HG02943 (cell line): ENCODE data around the gene GAS6.

ENCODE experiments used
- ATAC-seq: cut with Tn5 transposase; IDR thresholded peaks from one replicate; pipeline ENCODE4 v1.9.1; 2021; ENCODE audit warnings: mild to moderate bottlenecking, low read depth, moderate library complexity; ENCODE audit not compliant: unreplicated experiment

Gene GAS6

DNA sequence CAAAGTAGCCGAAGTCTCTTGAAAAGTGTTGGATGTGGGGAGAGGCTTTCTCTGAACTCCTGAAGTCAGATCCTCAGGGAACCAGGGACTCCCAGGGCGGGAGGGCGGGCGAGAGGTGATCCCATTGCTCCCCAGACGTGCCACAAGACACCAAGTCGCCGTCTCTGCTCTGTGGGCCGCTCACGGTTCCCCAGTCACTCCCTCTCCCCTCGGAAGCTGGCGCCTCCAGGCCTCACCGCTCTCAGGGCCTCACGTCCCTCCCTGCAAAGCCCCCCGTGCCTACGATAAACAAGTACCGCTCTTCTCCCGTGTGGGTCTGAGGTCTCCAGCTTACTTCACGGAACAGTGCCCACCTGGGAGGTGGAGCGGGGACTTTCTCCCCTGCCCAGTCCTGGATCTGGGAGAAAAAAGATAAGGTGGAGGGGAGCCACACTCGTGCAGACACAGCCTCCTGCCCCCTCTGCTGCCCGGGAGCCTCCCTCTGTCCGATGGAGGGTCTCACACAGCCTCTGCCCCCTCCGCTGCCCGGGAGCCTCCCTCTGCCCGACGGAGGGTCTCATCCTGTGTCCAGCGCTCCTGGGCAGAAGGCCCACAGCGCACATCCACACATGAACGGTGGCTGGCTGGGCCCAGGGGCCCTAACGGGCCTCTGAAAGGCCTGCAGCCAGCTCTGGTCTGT lies 50.7 kb downstream of the GAS6 start:
- ATAC-seq: no peak

DNA sequence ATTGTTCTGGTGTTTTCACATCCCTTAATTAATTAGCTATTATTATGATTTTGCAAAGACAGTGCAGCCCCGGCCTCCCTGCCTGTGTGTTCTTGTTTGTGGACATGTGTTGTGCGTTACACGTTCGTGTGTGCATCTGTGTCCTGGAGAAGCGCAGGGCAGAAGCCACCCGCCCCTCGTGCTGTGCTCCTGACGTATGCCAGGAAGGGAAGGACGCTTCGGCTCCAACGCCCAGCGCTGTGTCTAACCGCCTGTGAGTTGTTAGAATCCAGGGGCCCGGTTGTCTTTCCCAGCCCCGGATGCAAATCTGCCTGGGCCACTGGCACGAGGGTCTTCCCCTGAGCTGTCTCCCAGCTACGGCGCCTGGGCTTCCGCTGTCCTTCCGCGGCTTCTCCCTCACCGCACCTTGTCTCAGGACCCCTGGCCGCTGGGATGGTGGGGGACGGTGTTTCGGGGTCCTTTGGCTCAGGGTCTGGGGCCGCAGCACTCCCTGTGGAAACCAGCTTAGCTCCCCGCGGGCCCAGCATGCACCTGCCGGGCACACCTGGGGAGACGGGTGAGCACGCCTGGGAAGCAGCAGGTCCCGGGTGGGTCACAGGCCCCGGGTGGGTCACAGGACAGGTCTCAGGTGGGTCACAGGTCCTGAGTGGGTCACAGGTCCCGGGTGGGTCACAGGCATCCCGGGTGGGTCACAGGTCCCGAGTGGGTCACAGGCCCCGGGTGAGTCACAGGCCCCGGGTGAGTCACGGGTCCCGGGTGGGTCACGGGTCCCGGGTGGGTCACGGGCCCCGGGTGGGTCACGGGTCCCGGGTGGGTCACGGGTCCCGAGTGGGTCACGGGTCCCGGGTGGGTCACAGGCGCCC lies 51.5 kb downstream of the GAS6 start:
- no peak for ATAC-seq

DNA sequence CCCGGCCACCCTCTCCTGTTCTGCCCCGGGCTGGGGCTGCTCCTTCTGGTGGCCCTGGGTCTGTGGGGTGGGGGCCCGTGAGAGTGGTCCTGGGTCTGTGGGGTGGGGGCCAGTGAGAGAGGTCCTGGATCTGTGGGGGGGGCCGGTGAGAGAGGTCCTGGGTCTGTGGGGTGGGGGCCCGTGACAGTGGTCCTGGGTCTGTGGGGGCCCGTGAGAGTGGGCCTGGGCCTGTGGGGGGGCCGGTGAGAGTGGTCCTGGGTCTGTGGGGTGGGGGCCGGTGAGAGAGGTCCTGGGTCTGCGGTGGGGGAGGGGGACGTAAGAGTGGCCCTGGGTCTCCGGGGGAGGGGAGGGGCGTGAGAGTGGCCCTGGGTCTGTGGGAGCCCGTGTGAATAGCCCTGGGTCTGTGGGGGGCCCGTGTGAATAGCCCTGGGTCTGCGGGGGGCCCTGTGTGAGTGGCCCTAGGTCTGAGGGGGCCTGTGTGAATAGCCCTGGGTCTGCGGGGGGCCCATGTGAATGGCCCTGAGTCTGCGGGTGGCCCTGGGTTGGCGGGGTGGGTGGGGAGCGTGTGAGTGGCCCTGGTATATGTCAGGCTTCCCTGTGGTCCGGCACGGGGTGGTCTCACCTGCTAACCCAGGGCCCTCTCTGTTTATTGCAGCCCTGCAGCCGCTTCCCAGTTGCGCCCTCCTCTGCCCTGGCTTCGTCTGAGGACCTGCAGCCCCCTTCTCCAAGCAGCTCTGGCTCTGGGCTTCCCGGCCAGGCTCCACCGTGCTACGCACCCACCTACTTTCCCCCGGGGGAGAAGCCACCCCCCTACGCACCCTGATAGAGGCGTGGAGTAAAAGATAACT lies 52.6 kb downstream of the GAS6 start:
- ATAC-seq: no peak

DNA sequence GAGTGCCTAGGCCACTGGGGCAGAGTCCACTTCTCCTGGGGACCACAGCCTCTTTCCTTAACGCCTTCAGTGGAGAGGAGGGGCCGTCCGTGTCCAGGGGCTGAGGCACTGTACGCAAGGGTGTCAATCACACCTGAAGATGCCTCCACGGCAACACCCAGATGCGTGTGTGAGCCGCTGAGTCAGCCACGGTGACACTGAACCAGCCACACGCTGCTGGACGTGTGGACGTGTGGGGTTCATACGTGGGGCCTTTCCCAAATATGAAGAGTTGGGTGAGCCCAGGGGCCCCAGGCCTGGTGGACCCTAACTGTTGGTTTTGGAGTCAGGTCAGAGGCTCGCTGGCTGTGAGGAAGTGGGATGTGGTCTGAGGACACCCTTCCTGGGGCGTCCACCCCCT lies 53.2 kb downstream of the GAS6 start:
- no peak for ATAC-seq

DNA sequence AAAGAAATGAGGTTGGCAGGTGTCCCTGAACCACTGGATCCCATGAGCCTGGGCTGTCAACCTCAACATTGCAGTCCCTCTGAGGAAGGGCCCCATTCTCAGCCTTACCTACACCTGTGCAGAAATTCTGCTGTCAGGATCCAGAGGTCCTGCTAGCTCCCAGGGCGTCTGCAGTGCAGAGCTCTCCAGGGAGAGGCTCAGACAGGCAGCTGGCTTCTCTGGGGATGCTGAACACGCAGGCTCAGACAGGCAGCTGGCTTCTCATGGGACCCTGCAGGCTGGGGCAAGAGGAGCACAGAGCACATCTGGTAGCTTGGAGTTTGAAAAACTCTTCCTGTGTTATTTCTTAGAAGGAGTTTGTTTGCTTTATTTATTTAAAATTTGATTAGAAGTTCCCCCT lies 53.9 kb downstream of the GAS6 start:
- no peak for ATAC-seq

DNA sequence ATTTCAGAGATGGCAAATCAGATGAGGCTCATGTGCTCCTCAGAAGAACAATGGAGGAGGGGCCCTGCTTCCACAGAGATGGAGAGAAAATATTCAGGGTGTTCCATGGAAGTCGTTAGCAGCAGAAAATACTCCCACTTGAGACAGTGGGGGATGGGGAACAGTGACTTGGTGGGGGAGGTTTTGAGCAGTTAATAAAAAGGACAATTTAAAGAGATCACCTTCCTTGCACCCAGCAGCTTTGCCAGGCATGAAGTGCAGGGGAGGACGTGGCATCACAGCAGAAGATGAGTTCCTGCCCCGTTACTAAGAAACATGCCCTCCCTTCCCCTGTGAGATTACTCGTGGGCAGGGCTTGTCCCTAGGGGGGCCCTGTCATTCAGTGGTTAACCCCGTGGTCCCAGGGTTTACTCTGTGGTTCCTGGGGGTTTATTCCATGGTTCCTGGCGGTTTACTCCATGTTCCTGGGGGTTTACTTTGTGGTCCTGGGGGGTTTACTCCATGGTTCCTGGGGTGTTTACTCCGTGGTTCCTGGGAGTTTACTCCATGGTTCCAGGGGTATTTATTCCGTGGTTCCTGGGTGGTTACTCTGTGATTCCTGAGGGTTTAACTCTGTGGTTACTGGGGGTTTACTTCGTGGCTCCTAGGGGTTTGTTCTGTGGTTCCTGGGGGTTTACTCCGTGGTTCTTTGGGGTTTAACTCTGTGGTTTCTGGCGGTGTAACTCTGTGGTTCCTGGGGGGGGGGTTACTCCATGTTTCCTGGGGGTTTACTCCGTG lies 55.6 kb downstream of the GAS6 start:
- no peak for ATAC-seq

DNA sequence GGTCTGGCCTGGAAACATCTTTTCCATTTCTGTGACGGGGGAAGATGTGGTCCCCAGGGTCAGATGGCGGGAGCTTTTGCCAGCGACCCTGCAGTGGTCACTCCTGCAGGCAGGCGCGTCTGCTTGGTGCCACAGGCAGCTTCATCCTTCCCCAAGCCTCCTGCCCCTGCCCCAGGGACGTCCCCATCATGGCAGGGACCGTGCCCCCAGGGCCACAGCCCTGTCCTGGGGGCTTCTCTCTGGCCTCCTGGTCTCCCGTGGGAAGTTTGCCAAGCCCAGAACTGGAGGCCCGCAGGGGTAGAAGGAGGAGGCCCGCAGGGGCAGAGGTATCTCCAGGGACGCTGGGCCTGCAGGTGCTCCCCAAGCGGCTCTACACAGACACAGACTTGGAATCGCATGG lies 57.4 kb downstream of the GAS6 start:
- no peak for ATAC-seq

DNA sequence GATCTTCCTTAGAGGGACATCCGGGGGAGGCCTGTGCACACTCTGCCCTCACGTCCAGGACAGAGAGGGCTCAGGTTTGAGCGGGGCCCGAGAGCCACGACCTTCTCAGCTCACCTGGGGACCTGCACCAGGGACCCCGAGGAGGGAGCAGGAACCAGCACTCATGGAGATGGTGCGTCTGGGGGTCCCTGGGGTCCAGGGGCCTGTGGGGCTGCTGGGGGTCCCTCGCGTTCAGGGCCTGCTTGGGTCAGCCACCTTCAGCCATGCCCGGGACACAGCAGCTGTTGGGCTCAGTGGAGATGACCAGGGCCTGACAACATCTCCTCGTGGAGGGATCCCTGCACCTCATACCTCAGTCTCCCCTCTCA lies 57.8 kb downstream of the GAS6 start:
- no peak for ATAC-seq

DNA sequence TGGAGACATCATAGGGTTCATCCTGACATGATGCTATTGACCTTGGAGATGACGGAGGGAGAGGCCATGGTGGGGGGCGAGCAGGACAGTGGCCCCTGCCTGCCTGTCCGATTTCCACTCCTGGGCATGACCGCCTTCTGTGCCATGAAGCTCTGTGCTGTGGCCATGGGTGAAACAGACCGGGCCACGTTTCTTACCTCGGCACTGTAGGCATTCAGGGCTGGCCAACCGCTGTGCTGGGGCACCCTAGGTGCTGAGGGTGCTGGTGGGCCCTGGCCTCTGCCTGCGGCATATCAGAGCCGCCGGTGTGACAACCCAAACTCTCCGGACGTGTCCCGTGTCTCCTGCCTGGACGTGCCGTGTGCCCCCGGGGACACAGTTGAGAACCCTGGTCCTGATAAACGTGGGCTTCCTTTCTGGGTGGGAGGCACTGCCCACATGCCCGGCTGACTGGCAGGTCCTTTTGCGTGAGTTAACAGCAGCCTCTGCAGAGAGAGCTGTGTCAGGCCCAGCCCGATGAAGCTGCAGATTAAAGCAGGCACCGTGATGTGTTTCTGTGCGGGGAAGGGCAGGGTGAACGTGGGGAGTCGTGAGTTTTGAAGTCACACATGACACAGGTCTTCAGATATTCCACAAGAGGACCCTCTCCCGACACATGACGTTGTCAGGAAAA lies 58.3 kb downstream of the GAS6 start:
- ATAC-seq: no peak

DNA sequence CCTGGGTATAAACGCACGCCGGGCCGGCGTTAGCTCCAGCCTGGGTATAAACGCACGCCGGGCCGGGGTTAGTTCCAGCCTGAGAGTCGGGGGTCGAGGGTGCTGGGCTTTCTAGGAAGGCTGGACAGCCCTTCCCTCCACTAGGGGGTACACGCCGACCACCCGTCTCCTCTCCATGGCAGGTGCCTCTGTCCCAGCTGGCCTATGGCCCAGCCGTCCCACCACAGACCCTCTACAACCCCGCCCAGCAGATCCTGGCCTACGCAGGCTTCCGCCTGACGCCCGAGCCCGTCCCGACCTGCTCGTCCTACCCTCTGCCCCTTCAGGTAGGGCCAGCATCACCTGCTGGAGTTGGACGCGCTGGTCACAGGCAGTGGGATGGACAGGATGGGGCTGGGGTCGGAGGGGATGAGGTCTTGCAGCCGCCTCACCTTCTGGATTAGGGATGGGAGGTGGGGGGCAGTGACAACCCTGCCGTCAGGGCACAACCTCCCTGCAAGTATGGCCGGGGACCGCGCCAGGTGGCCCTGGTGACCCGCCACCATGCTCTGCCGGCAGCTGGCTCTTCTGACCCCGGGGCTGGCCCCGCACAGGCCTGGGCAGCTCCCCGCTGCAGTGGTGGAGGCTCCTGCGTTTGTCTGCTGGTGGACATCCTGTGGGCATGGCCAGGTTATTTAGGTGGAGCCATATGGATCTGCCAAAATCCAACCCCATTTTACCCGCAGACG lies 59.0 kb downstream of the GAS6 start:
- no peak for ATAC-seq

DNA sequence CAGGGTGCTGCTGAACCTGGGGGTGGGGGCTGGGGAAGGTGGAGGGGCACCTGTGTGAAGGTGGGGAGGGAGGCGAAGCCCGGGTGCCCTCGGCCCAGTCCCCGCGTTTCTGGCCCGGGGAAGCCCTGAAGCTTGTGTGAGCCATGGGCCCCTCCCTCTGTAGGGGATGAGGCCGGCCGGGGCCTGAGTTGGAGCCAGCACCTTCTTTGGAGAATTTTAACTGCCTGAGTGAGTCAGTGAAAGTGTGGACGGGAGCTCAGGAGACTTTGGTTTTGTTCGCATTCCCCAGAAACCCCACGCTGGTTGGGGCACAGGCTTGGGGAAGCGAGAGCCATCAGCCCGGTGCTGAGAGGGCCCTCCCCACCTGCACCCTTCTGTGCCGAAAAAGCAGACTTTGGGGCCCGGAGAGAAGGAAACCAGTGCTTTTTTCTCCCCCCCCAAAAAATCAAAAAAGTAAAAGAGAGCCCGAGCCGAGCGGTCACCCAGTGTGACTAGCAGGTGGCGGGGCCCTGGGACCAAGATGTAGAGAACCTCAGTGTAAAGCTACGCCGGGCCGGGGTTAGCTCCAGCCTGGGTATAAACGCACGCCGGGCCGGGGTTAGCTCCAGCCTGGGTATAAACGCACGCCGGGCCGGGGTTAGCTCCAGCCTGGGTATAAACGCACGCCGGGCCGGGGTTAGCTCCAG lies 59.7 kb downstream of the GAS6 start:
- ATAC-seq: no peak

DNA sequence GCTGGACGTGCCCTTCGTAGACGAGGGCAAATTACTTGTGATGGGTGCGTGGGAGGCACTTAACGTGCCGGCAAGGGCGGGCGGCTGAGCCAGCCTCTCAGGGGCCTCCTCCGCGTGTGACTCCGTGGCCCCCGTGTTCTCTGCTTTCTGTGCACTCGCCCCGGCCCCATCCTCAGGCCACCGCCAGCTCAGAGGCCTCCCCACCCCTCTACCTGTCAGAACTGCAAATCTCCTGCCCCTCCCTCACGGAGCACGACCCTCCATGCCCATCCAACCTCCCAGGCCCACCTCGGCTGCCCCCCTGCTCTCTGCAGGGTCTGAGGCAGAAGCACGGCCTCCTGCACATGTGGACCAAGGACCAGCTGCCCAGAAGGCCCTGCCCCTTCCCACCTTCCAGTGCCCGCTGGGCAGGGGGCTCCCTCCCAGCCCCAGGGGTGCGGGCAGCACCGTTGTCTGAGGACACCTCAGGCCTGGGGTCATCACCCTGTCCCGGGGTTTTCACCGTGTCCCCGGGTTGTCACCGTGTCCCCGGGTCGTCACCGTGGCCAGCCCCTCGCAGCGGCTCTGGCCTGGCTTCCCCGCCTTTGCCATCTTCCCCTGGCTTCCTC lies 60.4 kb downstream of the GAS6 start:
- no peak for ATAC-seq

DNA sequence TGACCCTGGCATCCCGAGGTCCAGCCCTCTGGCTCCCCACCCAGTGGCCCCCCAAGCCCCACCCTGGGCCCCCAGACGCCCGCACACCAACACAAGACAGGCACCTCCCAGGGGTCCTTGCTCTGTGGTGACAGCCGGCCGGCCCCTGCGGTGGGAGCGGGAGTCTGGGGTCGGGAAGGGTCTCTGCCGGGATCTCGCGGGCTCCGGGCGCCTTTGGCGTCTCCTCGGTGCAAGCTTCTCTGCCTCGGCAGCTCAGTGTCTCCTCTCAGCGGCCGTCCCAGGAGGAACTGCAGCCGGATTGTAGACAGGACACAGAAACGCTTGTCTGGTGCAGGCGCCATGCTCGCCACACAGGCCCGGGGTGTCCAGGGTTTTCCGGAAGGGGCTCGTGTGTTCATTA lies 61.1 kb downstream of the GAS6 start:
- no peak for ATAC-seq

DNA sequence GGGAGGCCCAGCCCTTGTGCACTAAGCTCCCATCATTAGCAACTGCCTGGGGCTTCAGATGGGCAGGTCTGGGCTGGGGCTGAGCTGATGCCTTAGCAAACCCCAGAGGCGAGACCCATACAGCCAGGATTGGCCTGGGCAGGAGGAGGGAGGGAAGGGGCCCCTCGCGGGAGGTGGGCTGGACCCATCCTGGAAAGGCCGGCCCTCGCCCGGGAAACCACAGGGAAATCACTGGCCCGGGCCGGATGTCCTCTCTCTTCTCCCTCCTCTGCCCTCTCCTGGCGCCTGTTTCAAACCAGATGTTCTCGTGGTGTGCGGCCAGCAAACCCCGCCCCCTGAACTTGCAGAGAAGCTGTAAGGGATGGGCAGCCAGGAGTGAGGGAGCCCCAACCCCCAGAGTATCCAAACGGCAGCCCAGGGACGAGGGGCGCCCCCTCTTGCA lies 61.8 kb downstream of the GAS6 start:
- no peak for ATAC-seq

DNA sequence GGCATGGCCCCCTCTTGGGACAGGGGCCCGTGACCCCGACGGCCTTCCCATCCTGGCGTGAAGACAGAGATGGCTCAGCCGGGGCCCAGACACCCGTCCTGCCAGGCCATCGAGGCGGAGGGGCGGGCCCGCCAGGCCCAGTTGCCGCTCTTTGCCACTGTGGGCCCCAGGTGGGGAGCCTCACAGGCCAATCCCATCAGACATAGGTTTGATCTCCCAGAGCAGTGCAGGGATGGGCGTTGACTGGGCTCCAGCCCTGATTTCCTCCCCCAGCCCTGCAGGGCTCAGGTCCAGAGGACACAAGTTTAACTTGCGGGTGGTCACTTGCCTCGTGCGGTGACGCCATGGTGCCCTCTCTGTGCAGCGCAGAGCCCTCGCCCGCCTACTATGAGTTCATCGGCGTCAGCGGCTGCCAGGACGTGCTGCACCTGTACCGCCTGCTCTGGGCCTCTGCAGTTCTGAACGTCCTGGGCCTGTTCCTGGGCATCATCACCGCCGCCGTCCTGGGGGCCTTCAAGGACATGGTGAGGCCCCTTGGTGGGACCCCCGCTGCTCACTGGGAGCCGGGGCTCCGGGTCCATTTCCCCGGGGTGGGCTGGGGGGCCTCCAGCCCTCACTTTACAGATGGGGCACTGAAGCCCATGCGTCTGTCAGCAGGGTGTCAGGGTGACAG lies 62.5 kb downstream of the GAS6 start:
- ATAC-seq: no peak

DNA sequence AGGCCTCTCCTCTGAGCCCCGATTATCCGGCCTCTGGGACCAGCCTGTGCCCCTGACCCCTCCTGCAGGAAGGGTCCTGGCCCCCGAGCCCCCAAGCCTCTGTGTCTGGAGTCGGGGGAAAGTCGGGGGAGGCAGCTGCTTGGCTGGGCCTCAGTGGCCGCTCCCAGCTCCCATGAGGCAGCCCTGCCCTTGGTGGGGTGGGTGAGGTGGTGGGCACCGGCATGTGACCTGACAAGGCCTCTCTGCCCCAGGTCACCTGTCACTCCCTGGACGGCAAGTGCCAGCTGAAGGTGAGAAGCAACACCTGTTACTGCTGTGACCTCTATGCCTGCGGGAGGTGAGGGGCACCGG lies 63.3 kb downstream of the GAS6 start:
- no peak for ATAC-seq

DNA sequence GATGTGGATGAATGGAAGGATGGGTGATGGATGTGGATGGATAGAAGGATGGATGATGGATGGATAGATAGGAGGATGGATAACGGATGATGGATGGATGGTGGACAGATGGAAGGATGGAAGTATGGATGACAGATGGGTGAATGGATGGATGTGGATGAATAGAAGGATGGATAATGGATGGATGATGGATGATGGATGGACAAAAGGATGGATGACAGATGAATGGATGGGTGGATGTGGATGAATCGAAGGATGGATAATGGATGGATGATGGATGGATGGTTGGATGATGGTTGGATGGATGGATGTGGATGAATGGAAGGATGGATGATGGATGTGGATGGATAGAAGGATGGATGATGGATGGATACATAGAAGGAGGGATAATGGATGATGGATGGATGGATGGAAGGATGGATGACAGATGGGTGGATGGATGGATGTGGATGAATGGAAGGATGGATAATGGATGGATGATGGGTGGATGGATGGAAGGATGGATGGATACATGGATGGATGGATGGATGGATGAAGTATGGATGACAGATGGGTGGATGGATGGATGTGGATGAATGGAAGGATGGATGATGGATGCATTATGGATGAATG lies 65.6 kb downstream of the GAS6 start:
- ATAC-seq: no peak
